ENCODE results near the gene RPS15.

DNA sequence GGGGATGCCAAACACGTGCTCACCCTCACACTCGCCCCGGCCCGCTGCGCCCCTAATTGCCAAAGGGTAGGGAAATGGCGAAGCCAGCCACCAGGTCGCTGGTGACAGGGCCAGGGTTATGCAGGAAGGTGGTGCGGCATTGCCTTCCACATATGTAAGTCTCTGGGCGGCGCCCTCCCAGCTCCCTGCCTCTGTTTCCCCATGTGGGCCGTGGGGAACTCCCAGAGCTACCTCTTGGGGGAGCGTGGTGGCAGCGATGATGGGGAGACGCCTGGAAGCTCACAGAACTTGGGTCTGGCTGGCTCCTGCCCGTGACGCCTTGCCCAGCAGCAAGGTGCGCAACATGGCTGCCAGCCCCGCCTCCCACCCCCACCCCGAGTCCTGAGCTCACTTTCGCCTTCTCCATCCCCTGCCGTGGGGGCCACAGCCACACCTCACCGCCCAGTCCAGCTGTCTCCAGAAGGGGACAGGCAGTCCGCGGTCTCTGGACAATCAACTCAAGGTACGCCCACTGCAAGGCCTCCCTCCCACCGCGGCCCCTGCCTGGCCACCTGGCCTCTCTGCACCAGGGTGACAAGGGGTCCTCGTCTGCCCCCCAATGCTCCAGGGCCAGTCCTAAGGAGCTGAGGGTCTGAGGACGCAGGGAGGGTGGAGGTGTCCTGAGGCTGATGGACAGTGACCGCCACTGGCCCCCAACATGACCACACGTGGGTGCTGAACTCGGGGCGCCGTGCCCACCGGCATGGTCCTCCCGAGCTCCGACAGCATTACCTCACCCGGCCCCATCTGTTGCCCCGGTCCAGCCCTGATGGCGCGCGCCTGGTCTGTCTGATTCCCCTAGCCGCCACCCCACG, 34.3 kb downstream of the RPS15 start:
- TF ChIP-seq, protein P1, sequence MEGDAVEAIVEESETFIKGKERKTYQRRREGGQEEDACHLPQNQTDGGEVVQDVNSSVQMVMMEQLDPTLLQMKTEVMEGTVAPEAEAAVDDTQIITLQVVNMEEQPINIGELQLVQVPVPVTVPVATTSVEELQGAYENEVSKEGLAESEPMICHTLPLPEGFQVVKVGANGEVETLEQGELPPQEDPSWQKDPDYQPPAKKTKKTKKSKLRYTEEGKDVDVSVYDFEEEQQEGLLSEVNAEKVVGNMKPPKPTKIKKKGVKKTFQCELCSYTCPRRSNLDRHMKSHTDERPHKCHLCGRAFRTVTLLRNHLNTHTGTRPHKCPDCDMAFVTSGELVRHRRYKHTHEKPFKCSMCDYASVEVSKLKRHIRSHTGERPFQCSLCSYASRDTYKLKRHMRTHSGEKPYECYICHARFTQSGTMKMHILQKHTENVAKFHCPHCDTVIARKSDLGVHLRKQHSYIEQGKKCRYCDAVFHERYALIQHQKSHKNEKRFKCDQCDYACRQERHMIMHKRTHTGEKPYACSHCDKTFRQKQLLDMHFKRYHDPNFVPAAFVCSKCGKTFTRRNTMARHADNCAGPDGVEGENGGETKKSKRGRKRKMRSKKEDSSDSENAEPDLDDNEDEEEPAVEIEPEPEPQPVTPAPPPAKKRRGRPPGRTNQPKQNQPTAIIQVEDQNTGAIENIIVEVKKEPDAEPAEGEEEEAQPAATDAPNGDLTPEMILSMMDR (IDR thresholded peaks at IDR 0.05): no peak
- TF ChIP-seq EZH2 (IDR thresholded peaks at IDR 0.05) (no peak), EZH2phosphoT487 (IDR thresholded peaks at IDR 0.05) (no peak)

Data from neural progenitor cell (in vitro differentiated cells).